Mesendoderm (in vitro differentiated cells): ENCODE measurements around the gene TNFRSF8.

Experiments used
- DNase-seq: peaks from one replicate; pipeline ENCODE4 v3.0.0; 2013
- H2AK5ac ChIP-seq: 2 replicates; pipeline ENCODE4 v1.6.1; 2013; ENCODE audit warnings: low read length, inconsistent platforms
- H2BK120ac ChIP-seq: 2 replicates; pipeline ENCODE4 v1.6.1; 2013; ENCODE audit warnings: low read depth, mild to moderate bottlenecking, low read length, moderate library complexity, mixed read lengths
- H2BK15ac ChIP-seq: replicated peaks from 2 replicates; pipeline ENCODE4 v1.6.1; 2013; ENCODE audit warnings: low read depth, mild to moderate bottlenecking, moderate library complexity
- H2BK5ac ChIP-seq: 2 replicates; pipeline ENCODE4 v1.6.1; 2013; ENCODE audit warnings: low read length, inconsistent platforms
- H3K18ac ChIP-seq: 2 replicates; pipeline ENCODE4 v1.6.1; 2013; ENCODE audit warnings: mild to moderate bottlenecking, low read length, mixed read lengths
- H3K23ac ChIP-seq: one replicate; pipeline ENCODE4 v1.6.1; 2013; ENCODE audit warnings: low read length
- H3K27ac ChIP-seq: 2 replicates; pipeline ENCODE4 v1.5.1; 2013; ENCODE audit warnings: low read depth, mild to moderate bottlenecking, inconsistent platforms, low read length, moderate library complexity
- H3K27me3 ChIP-seq: 2 replicates; pipeline ENCODE4 v1.6.1; 2013; ENCODE audit warnings: low read length, control low read depth, mild to moderate bottlenecking, inconsistent platforms; ENCODE audit not compliant: insufficient read depth, poor library complexity
- H3K36me3 ChIP-seq: 2 replicates; pipeline ENCODE4 v1.6.1; 2013; ENCODE audit warnings: low read length, inconsistent platforms; ENCODE audit not compliant: control insufficient read depth, insufficient read depth
- H3K4ac ChIP-seq: one replicate; pipeline ENCODE4 v1.6.1; 2013; ENCODE audit warnings: low read depth, mild to moderate bottlenecking, low read length, moderate library complexity
- H3K4me1 ChIP-seq: 2 replicates; pipeline ENCODE4 v1.6.1; 2013; ENCODE audit warnings: low read depth, low read length, inconsistent platforms; ENCODE audit not compliant: control insufficient read depth
- H3K4me2 ChIP-seq: 2 replicates; pipeline ENCODE4 v1.6.1; 2013; ENCODE audit warnings: low read length
- H3K4me3 ChIP-seq: 2 replicates; pipeline ENCODE4 v1.5.1; 2013; ENCODE audit warnings: mild to moderate bottlenecking, low read length
- H3K56ac ChIP-seq: one replicate; pipeline ENCODE4 v1.6.1; 2013; ENCODE audit warnings: low read length
- H3K79me1 ChIP-seq: 2 replicates; pipeline ENCODE4 v1.6.1; 2013; ENCODE audit warnings: low read length, inconsistent platforms
- H3K79me2 ChIP-seq: 2 replicates; pipeline ENCODE4 v1.6.1; 2013; ENCODE audit warnings: mild to moderate bottlenecking, low read length; ENCODE audit not compliant: control insufficient read depth, insufficient read depth
- H3K9ac ChIP-seq: 2 replicates; pipeline ENCODE4 v1.6.1; 2013; ENCODE audit warnings: low read length, inconsistent platforms
- H4K5ac ChIP-seq: one replicate; pipeline ENCODE4 v1.6.1; 2013; ENCODE audit warnings: low read length
- H4K8ac ChIP-seq: one replicate; pipeline ENCODE4 v1.6.1; 2013; ENCODE audit warnings: low read depth, mild to moderate bottlenecking, control low read depth, low read length, moderate library complexity
- WGBS: extraction: QIAGEN DNeasy Blood & Tissue Kit; methylation state at CpG from one replicate; pipeline ENCODE4 v1.1.7; 2013; ENCODE audit warnings: low lambda C conversion rate, missing lambda C conversion rate; ENCODE audit not compliant: insufficient coverage; ENCODE audit errors: extremely low coverage; 5-methylcytosine and 5-hydroxymethylcytosine counted together

TNFRSF8 gene

GRCh38 chr1:12176298-12177118 is 113.4 kb downstream of the TNFRSF8 start:
- H2BK120ac ChIP-seq, result no peak overlapping the region
- no peak overlapping the region for H3K23ac ChIP-seq
- no peak overlapping the region for H3K56ac ChIP-seq
- no peak overlapping the region for H4K5ac ChIP-seq
- no peak overlapping the region for H3K4me3 ChIP-seq
- WGBS, result no CpG with 5 or more reads among the region's 6 CpGs
- no peaks in the 10 kb centered on the region for H3K36me3 ChIP-seq
- no peaks in the 10 kb centered on the region for H3K4me1 ChIP-seq
- H2AK5ac ChIP-seq, result no peak overlapping the region
- no peaks in the 10 kb centered on the region for H3K27me3 ChIP-seq
- H2BK5ac ChIP-seq, result no peak overlapping the region
- H3K27ac ChIP-seq, result no peak overlapping the region
- H3K79me2 ChIP-seq, result no peaks in the 10 kb centered on the region
- DNase-seq, result no peak
- H3K79me1 ChIP-seq, result no peaks in the 10 kb centered on the region
- H3K18ac ChIP-seq, result no peak overlapping the region
- H3K4ac ChIP-seq, result no peak overlapping the region
- no peak overlapping the region for H4K8ac ChIP-seq
- H3K4me2 ChIP-seq, result no peak overlapping the region
- no peak overlapping the region for H2BK15ac ChIP-seq
- H3K9ac ChIP-seq, result no peak overlapping the region

DNA sequence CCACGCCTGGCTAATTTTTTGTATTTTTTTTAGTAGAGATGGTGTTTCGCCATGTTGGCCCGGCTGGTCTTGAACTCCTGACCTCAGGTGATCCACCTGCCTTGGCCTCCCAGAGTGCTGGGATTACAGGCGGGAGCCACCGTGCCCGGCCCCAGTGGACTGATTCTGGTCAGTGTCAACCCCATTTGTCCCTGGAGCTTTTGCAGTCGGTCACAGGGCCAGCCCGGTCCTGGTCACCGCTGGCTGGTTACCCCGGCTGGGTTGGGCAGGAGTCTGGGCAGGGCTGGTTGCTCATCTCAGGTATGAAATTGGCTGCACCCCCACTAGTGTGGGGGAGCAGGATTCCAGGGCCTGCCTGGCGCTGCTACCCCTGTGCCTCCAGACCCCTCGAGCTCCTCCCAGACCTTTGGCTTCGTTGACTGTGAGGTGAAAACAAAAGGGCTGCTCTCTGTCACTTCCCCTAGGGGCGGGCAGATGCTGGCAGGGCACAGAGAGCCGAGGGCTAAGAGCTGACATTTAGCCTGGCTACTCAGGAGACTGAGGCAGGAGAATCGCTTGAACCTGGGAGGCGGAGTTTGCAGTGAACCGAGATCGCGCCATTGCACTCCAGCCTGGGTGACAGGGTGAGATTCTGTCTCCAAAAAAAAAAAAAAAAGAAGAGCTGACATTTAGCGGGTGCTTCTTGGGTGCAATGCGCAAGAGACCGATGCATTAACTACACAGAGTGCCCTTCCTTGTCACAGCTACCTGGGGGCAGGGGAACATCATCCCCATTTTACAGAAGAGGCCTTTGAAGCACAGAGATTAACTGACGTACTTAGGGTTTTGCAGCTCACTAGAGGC is 114.3 kb downstream of the TNFRSF8 start:
- Histone ChIP-seq H4K8ac (no peak overlapping the region), H4K5ac (no peak overlapping the region), H3K36me3 (no peaks in the 10 kb centered on the region), H3K9ac (no peak overlapping the region), H2BK120ac (no peak overlapping the region), H3K27ac (no peak overlapping the region), H3K4me2 (no peak overlapping the region), H3K79me2 (no peaks in the 10 kb centered on the region), H2BK5ac (no peak overlapping the region), H3K79me1 (no peaks in the 10 kb centered on the region), H3K27me3 (no peaks in the 10 kb centered on the region), H3K4me3 (no peak overlapping the region), H3K18ac (no peak overlapping the region), H3K23ac (no peak overlapping the region), H3K56ac (no peak overlapping the region), H2BK15ac (no peak overlapping the region), H2AK5ac (no peak overlapping the region), H3K4ac (no peak overlapping the region), H3K4me1 (no peaks in the 10 kb centered on the region)
- WGBS, result no CpG with 5 or more reads among the region's 24 CpGs
- no peak for DNase-seq

- Histone ChIP-seq H3K79me1 (no peaks in the 10 kb centered on the region), H3K9ac (no peak overlapping the region), H3K18ac (no peak overlapping the region), H2BK5ac (no peak overlapping the region), H4K8ac (no peak overlapping the region), H3K79me2 (no peaks in the 10 kb centered on the region), H3K4me2 (no peak overlapping the region), H3K4me1 (no peaks in the 10 kb centered on the region), H2AK5ac (no peak overlapping the region), H3K27me3 (no peaks in the 10 kb centered on the region), H3K23ac (no peak overlapping the region), H4K5ac (no peak overlapping the region), H3K4ac (no peak overlapping the region), H2BK120ac (no peak overlapping the region), H3K27ac (no peak overlapping the region), H3K56ac (no peak overlapping the region), H3K4me3 (no peak overlapping the region), H3K36me3 (no peaks in the 10 kb centered on the region), H2BK15ac (no peak overlapping the region)
- DNase-seq, result no peak
- WGBS, result no CpG with 5 or more reads among the region's 14 CpGs
Observed at GRCh38 chr1:12177999-12178441, 114.9 kb downstream of the TNFRSF8 start.

DNA sequence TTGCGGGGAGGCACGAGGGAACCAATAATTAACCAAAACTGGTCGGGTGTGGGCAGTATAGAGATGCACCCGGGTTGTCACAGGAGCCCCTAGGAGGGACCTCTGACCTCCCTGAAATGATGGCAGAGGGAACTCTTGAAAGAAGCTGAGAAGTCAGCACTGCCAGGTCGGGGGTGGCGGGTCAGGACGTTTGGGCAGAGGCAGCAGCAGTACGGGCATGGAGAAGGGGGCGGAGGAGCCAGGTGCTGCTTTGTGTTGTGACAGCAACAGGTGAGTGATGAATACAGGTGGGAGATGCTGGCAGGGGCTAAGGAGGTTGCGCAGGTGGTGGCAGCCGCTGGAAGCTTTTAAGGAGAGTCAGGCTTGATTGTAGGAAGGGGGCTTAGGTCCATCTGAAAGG is 115.4 kb downstream of the TNFRSF8 start:
- no peaks in the 10 kb centered on the region for H3K27me3 ChIP-seq
- H2BK5ac ChIP-seq, result no peak overlapping the region
- H2BK15ac ChIP-seq, result no peak overlapping the region
- H3K4me2 ChIP-seq, result no peak overlapping the region
- no CpG with 5 or more reads among the region's 11 CpGs for WGBS
- no peak overlapping the region for H3K4ac ChIP-seq
- no peaks in the 10 kb centered on the region for H3K79me1 ChIP-seq
- H3K9ac ChIP-seq, result no peak overlapping the region
- H3K56ac ChIP-seq, result no peak overlapping the region
- no peak overlapping the region for H3K27ac ChIP-seq
- no peak overlapping the region for H3K23ac ChIP-seq
- no peak overlapping the region for H4K5ac ChIP-seq
- H3K4me1 ChIP-seq, result no peaks in the 10 kb centered on the region
- H4K8ac ChIP-seq, result no peak overlapping the region
- H3K4me3 ChIP-seq, result no peak overlapping the region
- H3K36me3 ChIP-seq, result no peaks in the 10 kb centered on the region
- DNase-seq, result no peak
- no peak overlapping the region for H3K18ac ChIP-seq
- no peak overlapping the region for H2AK5ac ChIP-seq
- no peaks in the 10 kb centered on the region for H3K79me2 ChIP-seq
- H2BK120ac ChIP-seq, result no peak overlapping the region

DNA sequence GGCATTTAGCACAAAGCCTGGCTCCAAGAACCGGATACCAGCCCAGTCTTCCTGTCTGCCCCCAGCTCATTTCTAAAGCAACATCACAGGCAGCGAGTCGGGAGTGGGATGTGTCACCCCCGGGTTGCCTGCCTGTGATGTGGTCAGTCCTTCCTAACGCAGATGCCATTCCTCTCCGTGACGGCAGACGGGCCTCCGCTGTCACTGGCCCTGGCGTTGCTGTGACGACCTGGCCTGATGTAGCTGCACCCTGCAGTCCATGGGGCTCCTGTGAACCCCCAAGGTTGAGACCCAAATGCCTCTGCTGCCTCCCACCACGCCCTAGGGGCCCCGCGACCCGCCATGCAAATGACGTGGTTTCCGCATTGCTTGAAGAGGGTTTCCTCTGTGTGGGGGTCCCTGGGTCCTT is 116.0 kb downstream of the TNFRSF8 start:
- WGBS, result no CpG with 5 or more reads among the region's 17 CpGs
- Histone ChIP-seq H3K27ac (no peak overlapping the region), H3K4me1 (peaks cover 1% of the 10 kb centered on the region)

More for the DNA sequence above, 116.0 kb downstream of the TNFRSF8 start:
- Histone ChIP-seq H3K56ac (no peak overlapping the region), H3K9ac (no peak overlapping the region), H4K5ac (no peak overlapping the region), H2BK120ac (no peak overlapping the region), H3K23ac (no peak overlapping the region), H2BK15ac (no peak overlapping the region), H3K79me1 (no peaks in the 10 kb centered on the region), H3K27me3 (no peaks in the 10 kb centered on the region), H3K79me2 (no peaks in the 10 kb centered on the region), H3K36me3 (no peaks in the 10 kb centered on the region), H3K4me2 (no peak overlapping the region), H4K8ac (no peak overlapping the region), H3K18ac (no peak overlapping the region), H3K4me3 (no peak overlapping the region), H2AK5ac (no peak overlapping the region), H2BK5ac (no peak overlapping the region), H3K4ac (no peak overlapping the region)
- no peak for DNase-seq
